ENCODE measurements around the gene MS4A18.

DNA sequence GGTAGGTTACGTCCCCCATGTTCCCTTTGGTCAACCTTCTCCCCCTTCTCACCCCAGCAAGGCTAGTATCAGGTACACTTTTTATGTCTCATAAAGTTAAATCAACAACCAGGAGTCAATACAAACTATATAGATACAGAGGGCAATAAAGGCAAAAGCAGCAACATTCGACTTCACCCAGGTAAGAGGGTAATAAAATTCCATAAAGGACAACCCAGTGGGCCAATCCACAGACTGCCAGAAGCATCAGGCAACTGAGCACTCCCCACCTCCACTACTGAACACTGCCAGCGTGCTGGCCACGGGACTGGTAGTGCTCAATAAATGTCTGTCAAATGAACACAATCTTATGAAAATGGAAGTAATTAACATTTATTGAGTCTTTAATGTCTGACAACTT is 5.1 kb upstream of the MS4A18 start:
- TF ChIP-seq FOXK2 (IDR thresholded peaks at IDR 0.05): no peak
- TF ChIP-seq NFRKB (IDR thresholded peaks at IDR 0.05): no peak
- no peak for TF ChIP-seq ARNT (IDR thresholded peaks at IDR 0.05)
- TF ChIP-seq SP1 (IDR thresholded peaks at IDR 0.05): no peak
- TF ChIP-seq LEF1 (IDR thresholded peaks at IDR 0.05; ENCODE audit: borderline replicate concordance): no peak

All from HEK293T (cell line).